Activated naive CD4-positive, alpha-beta T cell treated with anti-CD3 and anti-CD28 coated beads, Interleukin-2, amount 50 U/mL, for 16 hours (primary cell): ENCODE results near the gene DCDC1.

ENCODE experiments used
- DNase-seq: peaks from one replicate; pipeline ENCODE4 v3.0.0-alpha.2; 2020

The DCDC1 gene

DNA sequence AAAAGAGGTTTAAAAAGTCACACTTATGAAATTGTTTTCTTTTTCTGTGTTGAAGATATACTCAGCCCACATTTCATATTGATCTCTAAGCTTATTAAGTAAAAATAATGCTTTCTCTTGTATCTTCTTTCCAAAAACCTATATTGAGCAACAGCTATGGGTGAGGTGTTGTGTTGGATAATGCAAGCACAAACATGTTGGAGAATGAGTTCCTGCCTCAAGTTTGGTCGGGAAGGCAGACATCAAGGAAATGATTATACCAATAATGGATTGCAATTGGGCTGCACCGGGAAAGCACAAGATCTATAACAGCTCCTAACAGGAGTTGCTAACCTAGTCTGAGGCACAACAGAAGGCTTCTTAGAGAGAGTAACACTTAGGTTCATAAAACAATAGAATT, 474.5 kb downstream of the DCDC1 start:
- no peak for DNase-seq

GRCh38 chr11:30893318-30893717, 476.2 kb downstream of the DCDC1 start:
- no peak for DNase-seq

DNA sequence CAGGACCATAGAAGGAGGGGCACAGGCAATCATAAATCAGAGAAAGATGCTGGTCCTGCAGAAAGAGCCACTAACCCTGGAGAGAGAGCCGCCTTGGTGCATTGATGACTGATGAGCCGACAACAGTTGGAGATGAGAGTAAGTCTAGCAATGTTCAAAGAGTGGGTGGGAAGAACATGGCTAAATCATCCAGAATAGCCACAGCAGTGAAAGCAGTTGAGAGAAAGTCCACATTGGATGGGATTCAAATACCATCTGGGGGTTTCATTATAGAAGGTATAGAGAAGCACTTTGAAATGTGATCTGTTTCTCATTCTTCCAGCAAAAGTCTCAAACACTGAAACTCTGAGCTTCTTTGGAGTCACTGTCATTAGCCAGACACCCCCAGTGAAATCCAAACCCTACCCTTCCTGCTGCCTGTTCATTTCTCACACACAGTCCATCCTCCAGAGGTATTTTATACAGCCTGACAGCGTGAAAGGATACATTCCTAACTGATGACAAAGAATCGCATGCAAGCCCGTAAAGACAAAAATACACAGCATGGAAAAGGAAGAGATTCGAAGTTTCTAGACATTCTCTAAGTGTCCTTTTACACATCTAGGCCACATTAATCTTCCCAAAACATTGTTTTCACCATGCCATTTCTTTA, 480.3 kb downstream of the DCDC1 start:
- no peak for DNase-seq

GRCh38 chr11:30879322-30880005, 490.1 kb downstream of the DCDC1 start:
- DNase-seq, result no peak

DNA sequence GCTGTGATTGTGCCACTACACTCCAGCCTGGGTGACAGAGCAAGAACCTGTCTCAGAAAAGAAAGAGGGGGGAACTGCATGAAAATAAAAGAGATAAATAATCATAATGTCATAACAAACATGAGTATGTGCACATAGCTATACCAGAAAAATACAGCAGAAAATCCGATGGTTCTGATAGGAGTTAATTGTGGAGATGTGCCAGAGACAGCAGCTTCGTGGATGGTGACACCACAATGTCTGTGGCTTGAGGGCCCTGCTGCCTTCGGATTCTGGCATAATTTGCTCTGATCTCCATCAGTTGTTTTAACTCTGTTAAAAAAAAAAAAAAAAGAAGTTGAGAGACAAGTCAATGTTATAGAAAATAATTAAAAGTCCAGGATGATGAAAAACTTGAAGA, 491.1 kb downstream of the DCDC1 start:
- no peak for DNase-seq

GRCh38 chr11:30876663-30877396, 492.7 kb downstream of the DCDC1 start:
- no peak for DNase-seq

- DNase-seq, result no peak
These were observed 493.3 kb downstream of the DCDC1 start for GRCh38 chr11:30876228-30876627.

DNA sequence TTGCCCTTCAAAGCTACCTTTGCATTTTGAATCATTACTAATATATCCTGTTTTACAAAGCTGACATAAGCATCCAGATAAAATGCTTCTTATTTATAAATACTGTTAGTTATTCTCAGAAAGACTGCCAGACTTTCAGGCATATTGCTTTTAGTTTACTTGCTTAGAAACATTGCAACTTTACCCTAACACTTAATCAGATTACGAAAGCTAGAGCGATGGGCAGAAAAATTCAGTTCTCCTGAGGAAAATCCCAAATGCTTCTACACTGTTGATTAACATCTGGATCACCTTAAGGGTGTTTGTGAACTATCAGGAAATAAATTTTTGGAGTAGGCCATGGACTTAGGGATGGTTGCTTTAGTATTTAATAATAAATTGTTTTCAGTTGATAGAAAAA, 493.7 kb downstream of the DCDC1 start:
- DNase-seq, result no peak

- no peak for DNase-seq
These were observed 495.5 kb downstream of the DCDC1 start for GRCh38 chr11:30873924-30874610.

- no peak for DNase-seq
These were observed 500.9 kb downstream of the DCDC1 start for GRCh38 chr11:30868626-30869081.

- no peak for DNase-seq
These were observed 506.3 kb downstream of the DCDC1 start for GRCh38 chr11:30863209-30863608.

DNA sequence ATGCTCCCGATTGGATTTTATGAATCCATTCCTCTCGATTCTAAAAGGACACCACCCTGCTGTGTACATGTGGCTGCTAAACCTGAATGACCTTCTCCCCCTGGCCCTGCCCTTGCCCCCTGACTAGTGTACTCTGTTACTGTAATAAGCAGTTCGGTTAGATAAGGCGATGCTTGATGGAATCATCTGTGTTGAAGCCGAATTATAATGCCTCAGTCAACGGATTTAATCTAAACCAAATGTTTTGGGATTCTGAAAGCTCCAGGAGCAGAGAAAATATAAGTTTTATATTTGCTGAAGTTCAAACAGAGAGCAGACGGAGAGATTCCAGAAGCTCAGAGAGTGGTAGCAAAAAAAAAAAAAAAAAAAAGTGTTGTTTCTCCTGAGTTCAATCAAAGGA, 508.0 kb downstream of the DCDC1 start:
- no peak for DNase-seq

DNA sequence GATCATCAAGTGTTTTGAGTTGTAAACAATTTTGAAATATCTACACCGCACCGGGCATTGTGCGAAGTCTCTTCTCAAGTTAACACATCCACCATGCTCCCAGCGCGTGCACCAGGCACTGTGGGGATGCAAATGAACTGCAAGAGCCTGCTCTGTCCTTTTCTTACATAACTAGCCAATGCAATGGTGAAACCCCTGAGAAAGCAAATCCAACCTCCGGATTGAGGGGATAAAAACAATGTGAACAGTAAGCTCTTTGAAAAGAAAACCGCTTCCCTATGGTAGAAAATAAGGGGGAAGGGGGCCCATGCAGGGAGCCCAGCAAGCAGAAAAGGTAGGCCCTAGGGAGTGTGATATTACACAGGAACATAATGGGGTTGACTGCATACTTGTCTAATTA, 508.5 kb downstream of the DCDC1 start:
- no peak for DNase-seq

GRCh38 chr11:30860146-30860545, 509.4 kb downstream of the DCDC1 start:
- no peak for DNase-seq

- no peak for DNase-seq
These were observed 509.9 kb downstream of the DCDC1 start for GRCh38 chr11:30859669-30860068.

DNA sequence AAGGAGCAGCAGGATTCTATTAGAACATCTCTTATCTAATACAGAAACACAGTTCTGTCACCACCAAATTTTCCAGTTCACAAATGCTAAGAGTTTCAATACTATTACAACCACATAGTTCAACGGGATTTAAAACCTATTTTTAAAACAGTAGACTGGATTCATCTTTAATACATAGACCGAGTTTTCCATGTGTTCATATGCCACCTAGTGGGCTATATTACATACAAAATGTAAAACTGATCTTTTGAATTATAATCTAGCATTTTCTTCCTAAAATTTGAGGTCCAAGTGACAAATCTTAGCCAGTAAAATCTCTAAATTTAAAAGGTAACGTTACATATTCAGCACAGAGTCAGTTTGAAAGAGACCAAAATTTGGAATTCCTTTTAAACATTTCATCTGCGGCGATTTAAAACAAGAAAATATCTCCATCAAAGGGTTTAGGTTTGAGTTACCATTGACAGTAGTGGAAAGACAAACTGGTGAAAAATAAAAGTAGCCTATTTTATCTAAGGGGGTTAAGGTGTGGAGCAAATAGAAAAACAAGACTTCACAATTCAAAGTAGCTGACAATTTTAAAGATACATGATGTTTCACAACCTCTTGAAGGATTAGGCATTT, 514.0 kb downstream of the DCDC1 start:
- DNase-seq, result no peak

- no peak for DNase-seq
These were observed 516.1 kb downstream of the DCDC1 start for GRCh38 chr11:30853439-30853838.

- DNase-seq, result no peak
These were observed 516.9 kb downstream of the DCDC1 start for GRCh38 chr11:30852645-30853044.

GRCh38 chr11:30852091-30852490, 517.4 kb downstream of the DCDC1 start:
- DNase-seq, result no peak

DNA sequence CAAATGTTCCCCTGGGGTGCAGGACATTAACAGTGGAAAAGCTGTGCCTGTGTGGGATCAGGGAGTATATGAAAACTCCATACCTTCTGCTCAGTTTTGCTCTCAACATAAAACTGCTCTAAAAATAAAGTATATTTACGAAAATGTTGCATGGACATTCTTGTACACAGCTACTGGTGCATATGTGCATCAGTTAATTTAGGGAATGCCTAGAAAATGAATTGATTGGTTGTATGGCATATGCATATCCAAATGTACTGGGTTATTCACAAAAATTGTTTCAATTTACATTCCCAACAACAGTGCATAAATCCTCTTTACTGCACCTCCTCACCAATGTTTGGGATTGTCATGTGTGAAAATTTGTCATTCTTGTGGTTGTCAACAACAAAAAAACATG, 532.3 kb downstream of the DCDC1 start:
- DNase-seq, result no peak

DNA sequence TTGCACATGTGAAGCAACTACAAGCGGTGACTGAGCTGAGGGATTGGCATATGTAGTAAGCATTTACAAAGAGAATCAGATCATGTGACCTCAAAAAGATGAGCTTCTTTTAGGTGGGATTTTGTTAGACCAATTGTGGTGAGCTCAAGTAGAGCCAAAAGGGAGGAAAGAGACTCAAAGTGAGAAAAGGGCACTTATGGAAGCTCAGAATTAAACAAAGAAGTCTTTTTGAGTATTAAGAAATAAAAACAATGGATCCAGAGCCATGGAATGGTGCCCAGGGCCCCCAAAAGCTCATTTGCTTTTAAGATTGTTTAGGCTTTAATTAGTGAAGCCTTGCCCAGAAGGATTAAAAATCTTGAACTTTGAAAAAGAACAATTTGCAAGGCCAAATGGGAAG, 536.7 kb downstream of the DCDC1 start:
- no peak for DNase-seq

GRCh38 chr11:30830681-30831080, 538.9 kb downstream of the DCDC1 start:
- no peak for DNase-seq

DNA sequence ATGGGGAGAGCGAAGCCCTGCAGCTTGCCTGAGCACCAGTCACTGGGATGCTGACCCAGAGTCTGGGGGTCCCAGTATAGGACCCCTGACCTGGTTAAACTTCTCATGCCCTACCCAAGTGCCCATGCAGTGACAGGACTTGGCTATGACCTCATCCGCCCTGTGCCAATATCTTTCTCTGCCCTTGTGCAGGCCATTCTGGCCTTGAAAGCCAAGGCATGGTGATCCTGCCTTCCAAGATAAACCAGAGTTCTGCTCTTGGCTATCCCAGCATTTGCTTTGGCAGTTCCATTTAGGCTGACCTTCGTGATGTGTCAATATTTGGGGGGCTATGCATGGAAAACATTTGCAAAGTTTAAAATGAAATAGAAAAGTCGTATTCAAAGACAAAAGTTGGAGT, 542.6 kb downstream of the DCDC1 start:
- no peak for DNase-seq
